Sciatic nerve (tissue), 2 donors: ENCODE measurements around the gene ZBTB21. TPM values are rescaled to one million over a fixed set of nuclear protein-coding genes. Genes with fewer than 3 reads are reported as not detected.
"Not testable (repeated sequence)": the region's sequence is repeated elsewhere in the genome, so short reads cannot be mapped to it uniquely, and the experiment has no call there.

ENCODE experiments used
- ATAC-seq: fragments of 200-7000 bp; cut with Tn5 transposase; one replicate; pipeline ENCODE4 v1.9.1; 2020; ENCODE audit warnings: mild to moderate bottlenecking, moderate library complexity
- DNase-seq: peaks from one replicate; pipeline ENCODE4 v3.0.0-alpha.2; 2020; ENCODE audit warnings: low spot score
- intact Hi-C: fragments of 100-400 bp; cut with DNase I; formaldehyde crosslinking; loops from one replicate; pipeline ENCODE4 v1.14.2; 2022
- total RNA-seq: library from RNA; stranded (reverse); fragmentation: NEBNext Ultra II Directional; extraction: Animal tissue kit (Norgen Biotek cat#: 25700); gene quantifications from one replicate; pipeline ENCODE4 v1.2.1, GENCODE V29; 2021
- donor health status: DM: no; HTN: no; CAD: no.
- donor health status: DM: no; HTN: no; CAD: no.

Gene ZBTB21
- total RNA-seq, 1 donor from 2014 or later: 27.3 TPM

- ATAC-seq (no peak), DNase-seq (no peak)
- intact Hi-C loops: no loop called here
Measured at GRCh38 chr21:41960386-41960785, 49.8 kb downstream of the ZBTB21 start.

- ATAC-seq, intact Hi-C loops, DNase-seq: not testable (repeated sequence)
Measured at GRCh38 chr21:41959697-41960096, 50.5 kb downstream of the ZBTB21 start.

GRCh38 chr21:41958886-41959563 is 51.1 kb downstream of the ZBTB21 start:
- intact Hi-C loops: no loop called here
- ATAC-seq (peak; percentile 18), DNase-seq (no peak)

- ATAC-seq (peak; percentile 83), DNase-seq (peak; percentile 89)
- intact Hi-C loops: no loop called here
Measured at GRCh38 chr21:41957991-41958766, 52.0 kb downstream of the ZBTB21 start.

- intact Hi-C loops: no loop called here
- DNase-seq (no peak), ATAC-seq (no peak)
Measured at GRCh38 chr21:41956926-41957729, 53.0 kb downstream of the ZBTB21 start.

GRCh38 chr21:41955516-41955915 is 54.6 kb downstream of the ZBTB21 start:
- ATAC-seq (no peak), DNase-seq (no peak)
- intact Hi-C loops: no loop called here

- intact Hi-C loops: no loop called here
- no peak for DNase-seq
- ATAC-seq: peak; percentile 1
Measured at GRCh38 chr21:41954654-41955499, 55.3 kb downstream of the ZBTB21 start.

- peak; percentile 83 for DNase-seq
- ATAC-seq: peak; percentile 64
- intact Hi-C loops: no loop called here
Measured at GRCh38 chr21:41953831-41954653, 56.1 kb downstream of the ZBTB21 start, which contains the start of gene C2CD2. TSS of gene C2CD2 (minus strand) at chr21:41954018. CDS start at chr21:41953648, 370 bp downstream.

GRCh38 chr21:41953249-41953830 is 56.8 kb downstream of the ZBTB21 start:
- intact Hi-C loops: no loop called here
- ATAC-seq (no peak), DNase-seq (no peak)

GRCh38 chr21:41952568-41953248 is 57.5 kb downstream of the ZBTB21 start:
- DNase-seq: no peak
- no peak for ATAC-seq
- intact Hi-C loops: no loop called here

GRCh38 chr21:41951876-41952567 is 58.1 kb downstream of the ZBTB21 start:
- no peak for DNase-seq
- intact Hi-C loops: no loop called here
- no peak for ATAC-seq

- ATAC-seq (no peak), DNase-seq (no peak)
- intact Hi-C loops: no loop called here
Measured at GRCh38 chr21:41950941-41951351, 59.2 kb downstream of the ZBTB21 start.

GRCh38 chr21:41949631-41950030 is 60.5 kb downstream of the ZBTB21 start:
- intact Hi-C loops: not testable (repeated sequence)

GRCh38 chr21:41948901-41949300 is 61.3 kb downstream of the ZBTB21 start:
- ATAC-seq (no peak), DNase-seq (no peak)
- intact Hi-C loops: no loop called here

More at GRCh38 chr21:41949631-41950030, 60.5 kb downstream of the ZBTB21 start:
- not testable (repeated sequence) for DNase-seq, ATAC-seq

- peak; percentile 77 for ATAC-seq
- no peak for DNase-seq
- intact Hi-C loops: no loop called here
Measured at GRCh38 chr21:41948078-41948895, 61.9 kb downstream of the ZBTB21 start.
